ENCODE data around the gene PAXX. TPM values are rescaled to one million over a fixed set of nuclear protein-coding genes. Genes with fewer than 3 reads are reported as not detected.
"Not testable (repeated sequence)": the region's sequence is repeated elsewhere in the genome, so short reads cannot be mapped to it uniquely, and the experiment has no call there.

Gene PAXX
- total RNA-seq, 1 donor from 2014 or later, result 13.6 TPM

GRCh38 chr9:137019891-137020683 lies 27.9 kb downstream of the PAXX start:
- DNase-seq, result no peak

- DNase-seq, result no peak
Measured at GRCh38 chr9:137020771-137021567, 28.7 kb downstream of the PAXX start.

- DNase-seq, result no peak
Measured at GRCh38 chr9:137021568-137021978, 29.4 kb downstream of the PAXX start.

- DNase-seq, result peak; percentile 87
Measured at GRCh38 chr9:137021979-137022661, 29.9 kb downstream of the PAXX start.

- DNase-seq, result no peak
Measured at GRCh38 chr9:137022662-137023008, 30.4 kb downstream of the PAXX start.

GRCh38 chr9:137023157-137023556 lies 30.9 kb downstream of the PAXX start:
- no peak for DNase-seq

GRCh38 chr9:137023583-137023991 lies 31.4 kb downstream of the PAXX start:
- DNase-seq, result peak; percentile 44

- peak; percentile 95 for DNase-seq
Measured at GRCh38 chr9:137025517-137025966, 33.3 kb downstream of the PAXX start.

GRCh38 chr9:137026384-137026783 lies 34.2 kb downstream of the PAXX start:
- DNase-seq, result no peak

- DNase-seq, result no peak
Measured at GRCh38 chr9:137026828-137027227, 34.6 kb downstream of the PAXX start.

GRCh38 chr9:137027369-137028262 lies 35.4 kb downstream of the PAXX start, which contains the start of gene ABCA2:
ABCA2 (minus strand) TSS chr9:137028237; CDS start chr9:137028140, 97 bp downstream.
- no peak for DNase-seq

- peak; percentile 59 for DNase-seq
Measured at GRCh38 chr9:137028263-137029057, 36.2 kb downstream of the PAXX start.

GRCh38 chr9:137029058-137029936 lies 37.1 kb downstream of the PAXX start:
- peak; percentile 46 for DNase-seq

- no peak for DNase-seq
Measured at GRCh38 chr9:137030006-137030405, 37.8 kb downstream of the PAXX start.

GRCh38 chr9:137030538-137031527 lies 38.6 kb downstream of the PAXX start:
- DNase-seq, result no peak

- DNase-seq, result no peak
Measured at GRCh38 chr9:137031904-137032640, 39.9 kb downstream of the PAXX start, which contains the start of gene FUT7. FUT7 (minus strand) TSS chr9:137032088; CDS start chr9:137031991, 97 bp downstream.

GRCh38 chr9:137032858-137033257 lies 40.6 kb downstream of the PAXX start:
- no peak for DNase-seq

- not testable (repeated sequence) for DNase-seq
Measured at GRCh38 chr9:137033481-137033880, 41.3 kb downstream of the PAXX start.
